Stimulated activated CD4-positive, alpha-beta T cell treated with anti-CD3 and anti-CD28 coated beads, TNF-alpha, amount 100 ng/mL, for 1 hour (primary cell): Measurements from ENCODE around the gene DOC2B.
"Not testable (repeated sequence)": the region's sequence is repeated elsewhere in the genome, so short reads cannot be mapped to it uniquely, and the experiment has no call there.

Source experiments
- DNase-seq, 3 donors: peaks; one replicate each; pipeline ENCODE4 v3.0.0-alpha.2; 2020; ENCODE audit warnings: low read depth in 3 of 3, low spot score in 1 of 3

The DOC2B gene

GRCh38 chr17:146983-147761 lies 34.3 kb downstream of the DOC2B start:
- DNase-seq: no peak

- DNase-seq: no peak
Observed at GRCh38 chr17:146546-146945, 34.9 kb downstream of the DOC2B start.

GRCh38 chr17:145671-146541 lies 35.5 kb downstream of the DOC2B start:
- DNase-seq: no peak

- DNase-seq: no peak
Observed at GRCh38 chr17:144936-145670, 36.3 kb downstream of the DOC2B start.

- peak; percentile 55 to 91 (median 69) for DNase-seq
Observed at GRCh38 chr17:143785-144281, 37.6 kb downstream of the DOC2B start.

GRCh38 chr17:142876-143784 lies 38.3 kb downstream of the DOC2B start:
- no peak for DNase-seq

GRCh38 chr17:142102-142661 lies 39.3 kb downstream of the DOC2B start:
- DNase-seq: no peak

- DNase-seq: not testable (repeated sequence)
Observed at GRCh38 chr17:139401-140205, 41.8 kb downstream of the DOC2B start.

GRCh38 chr17:137166-137807 lies 44.2 kb downstream of the DOC2B start, which contains the start of gene SCGB1C2:
Gene SCGB1C2 (plus strand): TSS chr17:137569. CDS start chr17:137591, 22 bp downstream.
- DNase-seq: not testable (repeated sequence)

- DNase-seq: peak; percentile 45 to 63 (median 47)
Observed at GRCh38 chr17:136531-136930, 44.9 kb downstream of the DOC2B start.

- not testable (repeated sequence) for DNase-seq
Observed at GRCh38 chr17:135895-136294, 45.6 kb downstream of the DOC2B start.

- DNase-seq: not testable (repeated sequence)
Observed at GRCh38 chr17:135022-135421, 46.4 kb downstream of the DOC2B start.

GRCh38 chr17:134332-134785 lies 47.1 kb downstream of the DOC2B start:
- DNase-seq: not testable (repeated sequence)

- not testable (repeated sequence) for DNase-seq
Observed at GRCh38 chr17:133932-134331, 47.5 kb downstream of the DOC2B start.

GRCh38 chr17:118339-118917 lies 63.0 kb downstream of the DOC2B start:
- DNase-seq: peak in 1 of 3 donors; percentile 20

GRCh38 chr17:113111-113510 lies 68.3 kb downstream of the DOC2B start:
- not testable (repeated sequence) for DNase-seq
